ENCODE data around the gene PUSL1.
A peak's percentile ranks its signal among the peaks of the same experiment; 100 is the strongest.

The PUSL1 gene

DNA sequence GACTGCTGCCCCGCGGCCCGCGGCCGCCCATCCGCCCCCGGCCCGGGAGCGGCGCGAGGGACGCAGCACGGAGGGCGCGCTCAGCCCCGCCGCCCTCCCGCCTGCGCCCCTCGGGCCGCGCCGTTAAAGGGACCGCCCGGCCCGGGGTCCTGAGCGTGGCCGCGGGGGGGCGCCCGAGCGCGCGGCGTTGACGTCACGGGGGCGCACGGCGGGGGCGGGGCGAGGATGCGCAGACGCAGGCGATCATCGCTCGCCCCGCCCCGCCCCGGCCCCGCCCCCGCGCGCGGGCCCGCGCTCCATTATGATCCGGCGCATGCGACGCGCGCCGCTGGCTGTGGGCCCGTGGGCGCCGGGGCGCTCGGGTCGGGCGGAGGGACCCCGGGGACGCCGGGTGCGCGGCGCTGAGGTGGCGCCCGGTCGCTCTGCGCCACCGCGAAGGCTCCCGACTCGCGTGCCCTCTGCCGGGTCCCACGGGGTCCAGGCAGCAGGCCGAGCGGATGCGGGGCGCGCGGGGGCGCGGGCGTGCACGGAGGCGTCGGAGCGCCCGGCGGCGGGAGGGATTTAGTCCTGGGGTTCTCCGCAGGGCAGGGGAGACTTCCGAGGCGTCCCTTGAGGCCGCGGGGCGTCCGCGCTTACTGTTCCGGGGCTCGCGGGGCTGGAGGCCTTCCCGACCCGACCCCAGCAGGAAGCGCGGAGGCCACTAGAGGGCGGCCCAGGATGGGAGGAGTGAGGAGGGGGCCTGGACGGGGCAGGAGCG lies 41.0 kb downstream of the PUSL1 start, which contains the start of gene DVL1:
DVL1 (minus strand) TSS at position 163 of the 757 bp plus-strand sequence. CDS start 353 bp downstream, outside the sequence.
- DNase-seq (ENCODE audit: low spot score), result peak; percentile 99

DNA sequence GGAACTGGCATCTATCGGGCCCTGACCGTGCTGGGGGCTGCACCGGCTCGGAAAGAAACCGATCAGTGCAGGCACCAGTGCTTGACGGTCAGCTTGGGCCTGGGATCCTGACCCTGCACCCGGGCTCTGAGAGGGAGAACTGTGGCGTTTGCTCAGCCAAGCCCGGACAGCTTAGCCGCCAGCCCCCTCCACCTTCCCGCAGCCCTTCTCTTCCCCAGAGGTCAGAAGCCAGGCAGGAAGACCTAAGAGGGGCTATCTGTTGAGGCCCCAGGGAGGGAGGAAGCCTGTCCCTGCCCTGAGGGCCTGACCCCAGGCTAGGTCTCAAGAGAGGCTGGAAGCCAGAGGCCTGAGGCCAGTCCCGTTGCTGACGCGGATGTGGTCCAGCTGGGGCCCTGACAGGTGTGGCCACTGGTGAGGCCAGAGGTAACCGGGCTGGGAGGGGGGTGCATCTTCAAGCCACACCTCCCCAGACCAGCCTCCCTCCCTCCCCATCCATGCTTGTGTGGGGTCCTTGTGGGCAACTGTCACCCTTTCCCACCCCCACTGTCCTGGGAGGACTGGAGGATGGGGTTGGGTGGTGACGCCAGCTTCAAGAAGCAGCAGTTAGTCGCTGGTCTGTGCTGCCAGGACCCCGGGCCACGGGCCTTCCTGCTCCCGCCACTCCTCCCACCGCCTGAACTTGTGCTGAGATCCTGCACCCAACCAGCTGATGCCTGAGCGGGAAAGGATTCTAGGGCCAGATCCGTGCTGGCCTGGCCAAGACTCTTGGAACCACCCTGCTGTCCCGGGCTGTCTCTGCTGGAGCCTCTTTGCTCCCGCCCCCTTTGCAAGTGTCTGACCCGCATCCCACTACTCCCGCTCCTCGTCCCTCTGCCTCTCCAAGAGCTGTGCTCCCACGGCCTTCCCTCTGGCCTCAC lies 43.4 kb downstream of the PUSL1 start:
- DNase-seq (ENCODE audit: low spot score), result no peak
- TF ChIP-seq, protein P1, sequence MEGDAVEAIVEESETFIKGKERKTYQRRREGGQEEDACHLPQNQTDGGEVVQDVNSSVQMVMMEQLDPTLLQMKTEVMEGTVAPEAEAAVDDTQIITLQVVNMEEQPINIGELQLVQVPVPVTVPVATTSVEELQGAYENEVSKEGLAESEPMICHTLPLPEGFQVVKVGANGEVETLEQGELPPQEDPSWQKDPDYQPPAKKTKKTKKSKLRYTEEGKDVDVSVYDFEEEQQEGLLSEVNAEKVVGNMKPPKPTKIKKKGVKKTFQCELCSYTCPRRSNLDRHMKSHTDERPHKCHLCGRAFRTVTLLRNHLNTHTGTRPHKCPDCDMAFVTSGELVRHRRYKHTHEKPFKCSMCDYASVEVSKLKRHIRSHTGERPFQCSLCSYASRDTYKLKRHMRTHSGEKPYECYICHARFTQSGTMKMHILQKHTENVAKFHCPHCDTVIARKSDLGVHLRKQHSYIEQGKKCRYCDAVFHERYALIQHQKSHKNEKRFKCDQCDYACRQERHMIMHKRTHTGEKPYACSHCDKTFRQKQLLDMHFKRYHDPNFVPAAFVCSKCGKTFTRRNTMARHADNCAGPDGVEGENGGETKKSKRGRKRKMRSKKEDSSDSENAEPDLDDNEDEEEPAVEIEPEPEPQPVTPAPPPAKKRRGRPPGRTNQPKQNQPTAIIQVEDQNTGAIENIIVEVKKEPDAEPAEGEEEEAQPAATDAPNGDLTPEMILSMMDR (IDR thresholded peaks at IDR 0.05; ENCODE audit: extremely low read depth, missing control alignments), result no peak

More for the DNA sequence above, 41.0 kb downstream of the PUSL1 start, which contains the start of gene DVL1:
- TF ChIP-seq, protein P1 (IDR thresholded peaks at IDR 0.05; ENCODE audit: extremely low read depth, missing control alignments), result peak; percentile 54

DNA sequence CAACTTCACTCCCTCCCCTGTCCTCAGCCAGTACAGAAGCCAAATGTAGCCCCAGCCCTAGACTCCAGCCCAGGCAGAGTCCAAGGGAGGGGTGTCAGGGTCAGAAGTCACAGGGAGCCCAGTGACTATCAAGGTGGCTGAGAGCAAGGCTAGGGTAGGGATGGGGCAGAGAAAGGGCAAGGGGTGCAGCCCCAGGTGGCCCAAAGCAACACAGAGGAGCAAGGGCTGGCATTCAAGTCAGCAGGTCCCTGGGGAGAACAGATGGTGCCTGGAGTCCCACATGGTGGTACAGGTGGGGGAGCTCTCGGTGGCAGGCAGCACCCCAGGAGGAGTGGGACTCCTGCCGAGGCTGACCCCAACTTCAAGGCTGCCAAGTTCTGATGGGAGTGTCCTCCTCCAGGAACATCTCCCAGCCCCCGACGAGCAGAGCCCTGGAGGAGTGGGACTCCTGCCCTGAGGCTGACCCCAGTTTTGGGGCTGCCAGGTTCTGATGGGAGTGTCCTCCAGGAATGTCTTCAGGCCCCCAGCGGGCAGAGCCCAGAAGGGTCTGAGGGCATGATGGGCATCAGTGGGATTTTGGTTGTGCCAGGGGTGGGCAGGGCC lies 44.5 kb downstream of the PUSL1 start:
- TF ChIP-seq, protein P1 (IDR thresholded peaks at IDR 0.05; ENCODE audit: extremely low read depth, missing control alignments), result no peak
- no peak for DNase-seq (ENCODE audit: low spot score)

DNA sequence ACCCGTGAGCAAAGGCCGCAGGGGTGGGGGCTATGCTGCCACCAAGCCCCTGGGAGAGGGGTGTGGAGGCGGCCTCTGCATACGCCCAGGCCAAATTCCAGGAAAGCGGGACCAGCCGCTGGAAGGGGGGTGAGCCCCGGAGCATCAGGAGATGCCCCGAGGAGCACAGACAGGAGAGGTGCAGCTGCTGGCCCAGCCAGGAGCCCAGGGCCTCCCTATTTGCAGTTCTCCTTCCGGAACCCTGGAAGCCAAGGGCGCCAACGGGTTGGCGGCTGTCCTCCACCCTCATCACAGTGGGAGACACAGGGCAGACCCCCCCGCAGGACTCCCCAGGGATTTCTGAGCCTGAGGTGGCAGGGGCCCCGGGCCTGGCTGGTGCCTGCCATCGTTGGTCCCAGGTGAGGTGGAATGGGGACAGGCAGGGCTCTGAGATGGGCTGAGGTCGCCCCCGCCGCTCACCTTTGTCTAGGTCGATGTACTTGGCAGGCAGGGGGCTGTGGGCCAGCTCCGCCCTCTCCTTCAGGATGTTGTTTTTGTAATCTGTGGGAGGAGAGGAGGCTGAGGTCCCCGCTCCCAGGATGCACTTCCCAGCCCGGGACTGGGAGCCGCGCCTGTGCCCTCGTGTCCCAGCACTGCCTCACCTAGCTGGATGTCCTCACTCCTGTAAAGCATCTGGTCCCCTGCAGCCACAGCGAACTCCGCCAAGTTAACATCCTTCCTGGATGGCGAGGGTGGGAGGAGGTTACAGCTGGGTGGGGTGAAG lies 45.2 kb downstream of the PUSL1 start:
- TF ChIP-seq, protein P1 (IDR thresholded peaks at IDR 0.05; ENCODE audit: extremely low read depth, missing control alignments), result no peak
- no peak for DNase-seq (ENCODE audit: low spot score)

DNA sequence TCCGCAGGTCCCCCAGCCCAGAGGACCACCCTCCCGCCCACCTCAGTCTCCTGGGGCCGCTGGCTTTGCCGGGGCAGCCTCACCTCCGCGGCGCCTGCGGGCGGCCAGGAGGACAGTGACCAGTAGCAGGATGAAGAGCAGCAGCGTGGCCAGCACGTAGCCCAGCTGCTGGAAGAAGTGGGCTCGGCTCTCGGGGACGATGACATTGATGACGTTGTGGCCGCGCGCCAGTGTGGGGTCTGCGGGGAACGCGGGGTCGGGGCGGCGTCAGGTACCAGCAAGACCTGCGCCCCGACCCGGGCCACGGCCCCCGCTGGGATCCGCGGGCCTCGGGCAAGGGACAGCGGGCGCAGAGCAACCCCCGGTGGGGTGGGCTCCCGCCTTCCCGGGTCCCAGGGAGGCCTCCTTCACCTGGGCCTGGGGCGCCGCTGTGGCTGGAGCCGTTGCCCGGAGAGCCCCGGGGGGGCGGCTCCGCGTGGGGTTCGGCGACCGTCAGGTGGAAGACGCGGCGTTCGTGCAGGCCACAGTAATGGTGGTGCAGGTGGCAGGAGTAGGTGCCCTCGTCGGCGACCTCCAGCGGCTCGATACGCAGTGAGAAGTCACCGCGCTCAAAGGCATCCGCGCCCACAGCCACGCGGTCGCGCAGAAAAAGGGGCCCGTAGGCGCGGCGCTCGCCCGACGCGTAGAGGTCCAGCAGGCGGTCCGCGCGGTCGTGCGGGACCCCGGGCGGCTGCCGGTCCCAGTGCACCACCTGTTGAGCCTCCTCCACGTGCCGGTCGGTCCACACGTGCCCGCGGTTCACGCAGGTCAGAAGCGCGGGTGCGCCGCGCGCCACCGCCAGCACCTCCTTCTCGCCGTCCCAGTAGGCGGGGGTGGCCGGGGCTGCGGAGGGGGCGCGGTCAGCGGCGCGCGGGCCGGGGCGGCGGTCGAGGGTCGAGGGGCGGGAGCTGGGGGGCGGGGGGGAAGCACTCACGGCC lies 46.2 kb downstream of the PUSL1 start:
- TF ChIP-seq, protein P1 (IDR thresholded peaks at IDR 0.05; ENCODE audit: extremely low read depth, missing control alignments), result no peak
- DNase-seq (ENCODE audit: low spot score), result no peak

DNA sequence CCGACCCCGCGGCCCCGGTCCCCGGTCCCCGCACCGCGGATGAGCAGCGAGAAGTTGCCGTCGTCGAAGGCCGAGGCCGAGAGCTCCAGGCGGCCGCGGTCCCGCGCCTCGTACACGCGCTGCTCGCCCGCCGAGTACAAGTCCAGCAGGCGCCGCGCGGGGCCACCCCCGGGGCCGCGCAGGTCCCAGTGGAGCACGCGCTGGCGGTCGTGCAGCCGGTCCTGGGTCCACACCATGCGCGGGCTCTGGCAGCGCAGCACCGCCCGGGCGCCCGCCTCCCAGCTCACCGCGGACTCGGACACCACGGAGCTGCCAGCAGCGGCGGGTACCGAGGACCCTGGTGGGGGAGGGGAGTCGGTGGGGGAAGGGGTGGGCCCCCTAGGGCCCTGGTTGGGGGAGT lies 47.0 kb downstream of the PUSL1 start:
- no peak for DNase-seq (ENCODE audit: low spot score)
- TF ChIP-seq, protein P1 (IDR thresholded peaks at IDR 0.05; ENCODE audit: extremely low read depth, missing control alignments), result no peak

Data from GM20000 (cell line).